Hepatic stellate cell (primary cell): ENCODE measurements around the gene MOCS3.

Source experiments
- DNase-seq: peaks from one replicate; pipeline ENCODE4 v3.0.0; 2011; ENCODE audit warnings: low spot score

MOCS3 gene

DNA sequence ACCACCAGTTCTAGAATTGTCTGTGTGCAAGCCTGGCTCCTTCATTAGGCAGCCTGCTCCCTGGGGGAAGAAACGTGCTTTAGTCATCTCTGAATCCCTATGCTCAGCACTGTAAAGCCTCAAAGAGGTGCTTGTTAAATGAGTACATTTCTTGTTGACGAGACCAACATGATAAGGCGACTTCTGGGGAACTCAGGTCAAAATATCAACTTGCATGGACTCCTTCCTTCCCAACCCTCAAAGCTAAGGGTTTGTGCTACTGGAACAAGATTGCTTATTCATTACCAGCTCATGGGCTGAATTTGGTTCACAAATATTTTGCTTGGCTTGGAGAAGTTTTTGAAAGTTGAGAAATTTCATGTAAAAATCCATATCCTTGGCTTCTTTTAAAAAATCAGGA is 53.7 kb downstream of the MOCS3 start:
- DNase-seq: no peak
